Measurements from ENCODE around the gene ANAPC4. TPM values are rescaled to one million over a fixed set of nuclear protein-coding genes. Genes with fewer than 3 reads are reported as not detected.

The ANAPC4 gene
- polyA plus RNA-seq, 1 donor from 2014 or later: 78.1 TPM

GRCh38 chr4:25467843-25468242 is 90.8 kb downstream of the ANAPC4 start (continued):
- TF ChIP-seq, protein P1, sequence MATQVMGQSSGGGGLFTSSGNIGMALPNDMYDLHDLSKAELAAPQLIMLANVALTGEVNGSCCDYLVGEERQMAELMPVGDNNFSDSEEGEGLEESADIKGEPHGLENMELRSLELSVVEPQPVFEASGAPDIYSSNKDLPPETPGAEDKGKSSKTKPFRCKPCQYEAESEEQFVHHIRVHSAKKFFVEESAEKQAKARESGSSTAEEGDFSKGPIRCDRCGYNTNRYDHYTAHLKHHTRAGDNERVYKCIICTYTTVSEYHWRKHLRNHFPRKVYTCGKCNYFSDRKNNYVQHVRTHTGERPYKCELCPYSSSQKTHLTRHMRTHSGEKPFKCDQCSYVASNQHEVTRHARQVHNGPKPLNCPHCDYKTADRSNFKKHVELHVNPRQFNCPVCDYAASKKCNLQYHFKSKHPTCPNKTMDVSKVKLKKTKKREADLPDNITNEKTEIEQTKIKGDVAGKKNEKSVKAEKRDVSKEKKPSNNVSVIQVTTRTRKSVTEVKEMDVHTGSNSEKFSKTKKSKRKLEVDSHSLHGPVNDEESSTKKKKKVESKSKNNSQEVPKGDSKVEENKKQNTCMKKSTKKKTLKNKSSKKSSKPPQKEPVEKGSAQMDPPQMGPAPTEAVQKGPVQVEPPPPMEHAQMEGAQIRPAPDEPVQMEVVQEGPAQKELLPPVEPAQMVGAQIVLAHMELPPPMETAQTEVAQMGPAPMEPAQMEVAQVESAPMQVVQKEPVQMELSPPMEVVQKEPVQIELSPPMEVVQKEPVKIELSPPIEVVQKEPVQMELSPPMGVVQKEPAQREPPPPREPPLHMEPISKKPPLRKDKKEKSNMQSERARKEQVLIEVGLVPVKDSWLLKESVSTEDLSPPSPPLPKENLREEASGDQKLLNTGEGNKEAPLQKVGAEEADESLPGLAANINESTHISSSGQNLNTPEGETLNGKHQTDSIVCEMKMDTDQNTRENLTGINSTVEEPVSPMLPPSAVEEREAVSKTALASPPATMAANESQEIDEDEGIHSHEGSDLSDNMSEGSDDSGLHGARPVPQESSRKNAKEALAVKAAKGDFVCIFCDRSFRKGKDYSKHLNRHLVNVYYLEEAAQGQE (IDR thresholded peaks at IDR 0.05; ENCODE audit: borderline replicate concordance): no peak
- no peak for TF ChIP-seq POLR2AphosphoS5 (IDR thresholded peaks at IDR 0.05)
- no peak for TF ChIP-seq RAD21 (conservative IDR thresholded peaks at IDR 0.05)

Other genes starting within 250 kb of the ANAPC4 start
- 5.6 and 6.5 TPM in 2 replicates for gene SEPSECS, start 216.8 kb upstream of the ANAPC4 start, polyA plus RNA-seq
- gene PI4K2B, start 143.2 kb upstream of the ANAPC4 start, polyA plus RNA-seq: 9.5 and 10.0 TPM in 2 replicates
- gene ZCCHC4, start 64.5 kb upstream of the ANAPC4 start, polyA plus RNA-seq: 8.6 and 9.1 TPM in 2 replicates

All from neural cell (in vitro differentiated cells).